ENCODE data around the gene SPOCK2.

Gene SPOCK2

GRCh38 chr10:72072046-72072445 is 16.3 kb downstream of the SPOCK2 start:
- DNase-seq (ENCODE audit: low spot score): no peak

- DNase-seq (ENCODE audit: low spot score): no peak
Observed at GRCh38 chr10:72069751-72070526, 18.4 kb downstream of the SPOCK2 start.

GRCh38 chr10:72068901-72069446 is 19.4 kb downstream of the SPOCK2 start:
- DNase-seq (ENCODE audit: low spot score): no peak

- DNase-seq (ENCODE audit: low spot score): no peak
Observed at GRCh38 chr10:72068126-72068765, 20.1 kb downstream of the SPOCK2 start.

GRCh38 chr10:72067463-72068125 is 20.8 kb downstream of the SPOCK2 start:
- no peak for DNase-seq (ENCODE audit: low spot score)

GRCh38 chr10:72066318-72067284 is 21.8 kb downstream of the SPOCK2 start:
- no peak for DNase-seq (ENCODE audit: low spot score)

GRCh38 chr10:72065439-72066025 is 22.8 kb downstream of the SPOCK2 start:
- no peak for DNase-seq (ENCODE audit: low spot score)

GRCh38 chr10:72063703-72064391 is 24.5 kb downstream of the SPOCK2 start:
- DNase-seq (ENCODE audit: low spot score): no peak

GRCh38 chr10:72062832-72063702 is 25.3 kb downstream of the SPOCK2 start:
- DNase-seq (ENCODE audit: low spot score): no peak

- no peak for DNase-seq (ENCODE audit: low spot score)
Observed at GRCh38 chr10:72062382-72062781, 26.0 kb downstream of the SPOCK2 start.

GRCh38 chr10:72061930-72062329 is 26.4 kb downstream of the SPOCK2 start:
- DNase-seq (ENCODE audit: low spot score): no peak

- DNase-seq (ENCODE audit: low spot score): no peak
Observed at GRCh38 chr10:72061491-72061890, 26.9 kb downstream of the SPOCK2 start.

- DNase-seq (ENCODE audit: low spot score): no peak
Observed at GRCh38 chr10:72059843-72060822, 28.2 kb downstream of the SPOCK2 start.

GRCh38 chr10:72058989-72059842 is 29.1 kb downstream of the SPOCK2 start:
- DNase-seq (ENCODE audit: low spot score): no peak

GRCh38 chr10:72058347-72058898 is 29.9 kb downstream of the SPOCK2 start:
- no peak for DNase-seq (ENCODE audit: low spot score)

- no peak for DNase-seq (ENCODE audit: low spot score)
Observed at GRCh38 chr10:72056932-72057751, 31.2 kb downstream of the SPOCK2 start.
